Uterus (tissue), 2 donors: Measurements from ENCODE around the gene ASNS.

ENCODE experiments used
- POLR2A ChIP-seq, 2 donors: fragments of 450-650 bp; IDR thresholded peaks; one replicate each; pipeline ENCODE4 v1.6.1; 2016; ENCODE audit warnings: antibody characterized with exemption in 2 of 2, mild to moderate bottlenecking in 1 of 2, moderate library complexity in 1 of 2
- TF ChIP-seq, protein P1 (sequence below), 4 experiments: fragments of 200-600 bp in 2 of 4; fragments of 450-650 bp in 2 of 4; sonication (generic) in 2 of 4; IDR thresholded peaks; one replicate each; pipeline ENCODE4 v1.5.1; 2016 to 2019; ENCODE audit warnings: antibody characterized with exemption in 4 of 4, mild to moderate bottlenecking in 2 of 4, moderate library complexity in 1 of 4

DNA sequence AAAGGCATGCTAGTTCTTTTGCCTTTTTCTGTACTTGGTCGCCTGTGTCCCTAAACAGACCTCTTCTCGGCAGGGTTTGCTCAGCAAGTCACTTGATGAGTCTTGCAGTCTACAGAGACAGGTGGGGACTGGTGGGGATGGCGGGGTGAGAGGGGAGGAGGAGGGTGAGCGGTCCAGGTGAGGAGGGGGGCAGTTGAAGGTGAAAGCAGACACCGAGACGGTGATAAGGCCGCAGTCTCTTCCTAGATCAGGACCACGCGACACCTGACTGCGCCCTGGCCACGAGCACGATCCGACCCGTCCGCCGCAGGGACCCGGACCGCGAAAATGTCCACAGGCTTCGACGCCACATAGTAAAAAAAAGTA lies 566 bp downstream of the ASNS start:
- no peak for TF ChIP-seq POLR2A (IDR thresholded peaks at IDR 0.05)
- TF ChIP-seq, protein P1, sequence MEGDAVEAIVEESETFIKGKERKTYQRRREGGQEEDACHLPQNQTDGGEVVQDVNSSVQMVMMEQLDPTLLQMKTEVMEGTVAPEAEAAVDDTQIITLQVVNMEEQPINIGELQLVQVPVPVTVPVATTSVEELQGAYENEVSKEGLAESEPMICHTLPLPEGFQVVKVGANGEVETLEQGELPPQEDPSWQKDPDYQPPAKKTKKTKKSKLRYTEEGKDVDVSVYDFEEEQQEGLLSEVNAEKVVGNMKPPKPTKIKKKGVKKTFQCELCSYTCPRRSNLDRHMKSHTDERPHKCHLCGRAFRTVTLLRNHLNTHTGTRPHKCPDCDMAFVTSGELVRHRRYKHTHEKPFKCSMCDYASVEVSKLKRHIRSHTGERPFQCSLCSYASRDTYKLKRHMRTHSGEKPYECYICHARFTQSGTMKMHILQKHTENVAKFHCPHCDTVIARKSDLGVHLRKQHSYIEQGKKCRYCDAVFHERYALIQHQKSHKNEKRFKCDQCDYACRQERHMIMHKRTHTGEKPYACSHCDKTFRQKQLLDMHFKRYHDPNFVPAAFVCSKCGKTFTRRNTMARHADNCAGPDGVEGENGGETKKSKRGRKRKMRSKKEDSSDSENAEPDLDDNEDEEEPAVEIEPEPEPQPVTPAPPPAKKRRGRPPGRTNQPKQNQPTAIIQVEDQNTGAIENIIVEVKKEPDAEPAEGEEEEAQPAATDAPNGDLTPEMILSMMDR (IDR thresholded peaks at IDR 0.05): no peak
